ENCODE data around the gene KHK.

The KHK gene

DNA sequence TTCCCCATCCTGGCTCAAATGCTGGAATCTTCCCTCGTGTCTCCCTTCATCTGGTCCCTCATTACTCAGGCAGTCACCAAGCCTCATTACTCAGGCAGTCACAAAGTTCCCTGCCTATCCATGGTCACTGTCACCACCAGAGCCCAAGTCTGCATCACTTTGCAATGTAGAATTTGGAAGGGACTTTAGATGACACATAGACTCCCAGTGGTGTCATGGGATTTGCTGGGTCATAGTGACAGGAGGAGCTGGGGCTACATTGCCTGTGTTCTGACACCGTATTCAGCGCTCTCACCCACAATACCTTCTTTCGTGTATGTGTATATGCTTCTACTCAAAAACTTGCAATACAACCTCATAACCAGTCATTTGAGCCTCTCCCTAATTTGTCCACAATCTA, 10.2 kb upstream of the KHK start:
- no peak for TF ChIP-seq CTCF (IDR thresholded peaks at IDR 0.05; ENCODE audit: control insufficient read depth, extremely low read depth, insufficient read depth)
- H3K4me3 ChIP-seq (ENCODE audit: low read depth, low read length), result no peak overlapping the region
- DNase-seq (ENCODE audit: low read depth), result no peak

GRCh38 chr2:27077231-27077630, 9.3 kb upstream of the KHK start:
- H3K4me3 ChIP-seq (ENCODE audit: low read depth, low read length), result no peak overlapping the region
- TF ChIP-seq CTCF (IDR thresholded peaks at IDR 0.05; ENCODE audit: control insufficient read depth, extremely low read depth, insufficient read depth), result no peak
- no peak for DNase-seq (ENCODE audit: low read depth)

DNA sequence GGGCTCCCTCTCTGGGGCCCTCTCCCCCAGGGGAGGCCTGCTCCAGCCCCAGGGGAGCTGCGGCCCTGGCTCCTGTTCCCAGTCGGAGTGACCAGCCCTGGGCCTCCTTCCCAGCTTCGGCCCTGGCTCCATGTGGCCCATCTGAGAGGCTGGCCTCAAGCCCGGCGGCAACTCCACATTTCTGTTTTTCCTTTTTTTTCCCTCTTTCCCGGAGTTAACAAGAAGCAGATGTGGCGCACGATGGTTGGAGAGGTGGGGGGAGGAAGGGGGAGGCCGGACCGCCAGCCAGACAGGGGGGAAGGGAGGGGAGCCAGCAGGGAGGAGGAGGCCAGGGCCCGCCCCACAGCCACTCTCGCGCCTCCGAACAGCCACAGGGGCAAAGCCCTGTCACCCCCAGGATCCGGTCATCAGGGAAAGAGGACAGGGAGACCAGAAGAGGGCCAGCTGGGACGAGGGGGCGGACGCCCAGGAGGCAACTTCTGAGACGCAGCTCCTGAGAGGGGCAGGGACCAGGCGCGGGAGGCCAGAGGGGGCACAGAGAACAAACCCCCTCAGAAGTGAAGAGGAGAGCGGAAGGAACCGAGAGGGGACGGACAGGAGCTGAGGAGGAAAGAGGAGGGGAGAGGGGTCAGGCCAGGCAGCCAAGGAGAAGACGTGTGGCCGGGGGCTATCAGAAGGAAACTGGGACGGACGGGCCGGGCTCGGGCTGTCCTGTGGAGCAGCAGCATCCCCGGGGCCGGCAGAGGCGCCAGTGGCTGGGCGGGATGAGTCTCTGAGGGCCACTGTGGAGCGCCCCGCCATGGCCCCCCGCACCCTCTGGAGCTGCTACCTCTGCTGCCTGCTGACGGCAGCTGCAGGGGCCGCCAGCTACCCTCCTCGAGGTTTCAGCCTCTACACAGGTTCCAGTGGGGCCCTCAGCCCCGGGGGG, 8.0 kb upstream of the KHK start, which contains the start of gene EMILIN1:
TSS of gene EMILIN1 (plus strand) at position 349 of the 928 bp plus-strand sequence. CDS start at position 800, 451 bp downstream.
- TF ChIP-seq CTCF (IDR thresholded peaks at IDR 0.05; ENCODE audit: control insufficient read depth, extremely low read depth, insufficient read depth), result no peak
- H3K4me3 ChIP-seq (ENCODE audit: low read depth, low read length), result no peak within 1 kb of the TSS
- no peak for DNase-seq (ENCODE audit: low read depth)

DNA sequence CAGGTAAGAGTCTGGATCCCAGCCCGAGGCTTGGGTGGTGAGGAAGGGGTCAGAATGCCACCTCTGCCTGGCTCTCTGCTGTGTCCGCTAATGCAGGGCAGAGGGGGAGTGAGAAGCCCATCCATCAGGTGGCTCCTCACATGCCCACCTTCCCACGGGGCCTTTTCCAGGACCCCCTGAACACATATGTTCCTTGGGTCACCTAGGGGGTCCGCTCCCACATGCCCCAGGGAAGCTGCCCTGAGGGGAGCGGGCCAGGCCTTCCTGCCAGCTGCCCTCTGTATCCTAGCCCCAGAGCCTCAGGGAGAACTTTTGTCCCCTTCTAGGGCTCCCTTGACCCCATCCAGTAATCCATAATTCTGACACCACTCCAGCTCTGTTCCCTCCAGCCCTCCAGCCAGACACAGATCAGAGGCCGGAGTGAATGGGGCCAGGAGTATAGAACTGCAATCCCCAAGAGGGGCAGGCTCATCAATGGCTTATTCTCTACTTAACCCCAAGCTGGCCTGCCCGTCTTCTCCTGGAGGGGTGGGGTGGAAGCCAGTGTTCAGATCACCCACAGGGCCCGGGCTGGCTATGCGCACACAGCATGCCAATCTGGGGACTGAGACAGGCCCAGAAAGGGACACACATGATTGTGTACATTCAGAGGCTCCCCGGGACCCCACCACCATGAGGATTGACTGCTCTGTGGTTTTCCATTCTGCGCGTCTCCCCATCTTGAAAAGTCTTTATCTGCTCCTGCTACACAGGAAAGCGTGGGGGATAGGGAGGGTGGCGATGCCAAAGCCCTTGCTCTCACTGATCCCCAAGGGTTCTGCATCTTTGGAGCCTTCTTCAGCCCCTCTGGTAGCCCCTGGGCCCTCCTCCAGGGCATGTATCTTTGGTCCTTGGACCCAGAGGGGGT, 7.1 kb upstream of the KHK start:
- no peak overlapping the region for H3K4me3 ChIP-seq (ENCODE audit: low read depth, low read length)
- TF ChIP-seq CTCF (IDR thresholded peaks at IDR 0.05; ENCODE audit: control insufficient read depth, extremely low read depth, insufficient read depth), result no peak
- no peak for DNase-seq (ENCODE audit: low read depth)

GRCh38 chr2:27080140-27080469, 6.5 kb upstream of the KHK start:
- TF ChIP-seq CTCF (IDR thresholded peaks at IDR 0.05; ENCODE audit: control insufficient read depth, extremely low read depth, insufficient read depth), result no peak
- H3K4me3 ChIP-seq (ENCODE audit: low read depth, low read length), result no peak overlapping the region
- no peak for DNase-seq (ENCODE audit: low read depth)

- DNase-seq (ENCODE audit: low read depth), result no peak
- no peak overlapping the region for H3K4me3 ChIP-seq (ENCODE audit: low read depth, low read length)
Observed at GRCh38 chr2:27080603-27080936, 6.0 kb upstream of the KHK start.

More at GRCh38 chr2:27080603-27080936, 6.0 kb upstream of the KHK start:
- no peak for TF ChIP-seq CTCF (IDR thresholded peaks at IDR 0.05; ENCODE audit: control insufficient read depth, extremely low read depth, insufficient read depth)
